GM10266 (cell line): ENCODE data around the gene KMT2C.

Source experiments
- DNase-seq: peaks from one replicate; pipeline ENCODE4 v3.0.0; 2012; ENCODE audit errors: extremely low spot score
- CTCF ChIP-seq: IDR thresholded peaks from 2 replicates; pipeline ENCODE4 v1.5.1; 2012; ENCODE audit warnings: mild to moderate bottlenecking, low read depth; ENCODE audit not compliant: control insufficient read depth, insufficient read depth; ENCODE audit errors: missing control alignments

The KMT2C gene

DNA sequence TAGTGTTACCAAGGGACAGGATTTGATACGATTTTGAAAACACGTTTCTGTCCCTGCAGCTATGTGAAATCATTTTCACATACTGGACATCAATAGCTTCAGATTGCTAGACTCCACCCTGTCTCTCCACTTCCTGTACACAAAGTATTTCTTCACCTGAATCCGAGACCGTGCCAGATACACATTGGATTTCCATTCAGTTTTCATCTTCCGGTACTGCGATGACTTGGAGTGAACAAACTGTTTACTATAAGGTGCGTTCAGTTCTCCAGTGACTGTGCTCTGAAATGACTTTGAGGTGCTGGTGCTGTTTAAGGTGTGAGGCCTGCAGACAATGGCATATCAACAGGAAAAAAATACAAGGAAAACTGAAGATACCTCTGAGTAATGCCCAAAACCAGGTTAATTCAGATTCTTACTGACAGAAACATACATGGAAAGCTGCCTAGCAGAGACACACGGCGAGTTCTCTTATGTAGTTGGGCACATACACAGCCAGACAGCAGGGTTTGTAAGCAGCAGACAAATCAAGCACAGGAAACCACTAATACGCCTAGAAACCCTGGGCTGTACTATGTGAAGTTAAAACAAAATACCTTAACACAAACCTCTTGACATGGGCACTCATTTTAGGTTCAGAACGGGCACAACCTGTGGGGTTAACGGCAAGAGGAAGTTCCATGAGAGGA is 291.1 kb downstream of the KMT2C start:
- TF ChIP-seq CTCF = no peak
- DNase-seq = no peak

DNA sequence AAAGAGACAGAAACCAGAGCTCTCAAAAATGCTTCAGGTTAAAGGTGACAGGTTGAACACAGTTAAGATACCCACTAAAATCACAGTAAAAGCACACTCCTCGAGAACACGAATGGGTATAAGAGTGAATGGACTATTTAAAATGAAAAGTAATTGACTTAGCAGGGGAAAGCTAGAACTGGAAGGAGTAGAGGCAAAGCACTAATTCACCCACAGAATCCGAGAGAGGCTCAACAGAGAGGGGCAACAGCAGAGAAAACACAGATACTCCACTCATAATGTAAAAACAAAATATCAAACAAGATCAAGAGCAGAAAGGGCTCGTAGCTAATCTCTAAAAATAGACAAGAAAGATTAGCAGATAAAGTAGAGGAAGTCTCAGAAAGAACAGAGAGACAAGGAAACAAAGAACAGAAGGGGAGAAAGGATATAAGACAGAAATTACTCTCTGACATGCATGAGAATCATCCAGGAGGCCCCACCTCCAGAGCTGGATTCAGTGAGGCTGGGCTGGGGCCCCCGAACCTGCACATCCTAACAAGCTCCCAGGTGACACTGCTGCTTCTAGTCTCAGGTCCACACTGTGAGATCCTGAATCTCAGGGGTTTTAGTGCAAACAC is 292.7 kb downstream of the KMT2C start:
- no peak for DNase-seq
- no peak for TF ChIP-seq CTCF

GRCh38 chr7:152140560-152140959 is 295.2 kb downstream of the KMT2C start:
- no peak for TF ChIP-seq CTCF
- DNase-seq = no peak

DNA sequence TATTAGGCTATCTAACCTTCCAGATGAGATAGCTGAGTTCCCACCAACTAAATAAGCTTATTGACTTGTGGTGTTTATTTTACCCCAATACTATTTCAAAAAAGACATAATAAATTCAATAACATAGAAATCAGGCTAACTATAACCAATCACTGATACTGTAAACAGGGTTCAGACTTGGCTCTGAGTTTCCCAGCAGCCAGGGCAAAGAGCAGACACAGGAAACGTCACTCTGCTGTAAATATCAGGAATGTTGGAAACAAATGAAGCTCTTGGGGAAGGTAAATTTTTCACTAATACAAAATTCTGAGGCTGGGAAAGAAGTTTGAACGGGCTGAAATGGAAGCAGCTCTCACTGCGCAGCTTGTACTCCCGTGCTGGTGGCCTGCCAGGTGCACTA is 295.7 kb downstream of the KMT2C start:
- DNase-seq = no peak
- TF ChIP-seq CTCF = no peak

DNA sequence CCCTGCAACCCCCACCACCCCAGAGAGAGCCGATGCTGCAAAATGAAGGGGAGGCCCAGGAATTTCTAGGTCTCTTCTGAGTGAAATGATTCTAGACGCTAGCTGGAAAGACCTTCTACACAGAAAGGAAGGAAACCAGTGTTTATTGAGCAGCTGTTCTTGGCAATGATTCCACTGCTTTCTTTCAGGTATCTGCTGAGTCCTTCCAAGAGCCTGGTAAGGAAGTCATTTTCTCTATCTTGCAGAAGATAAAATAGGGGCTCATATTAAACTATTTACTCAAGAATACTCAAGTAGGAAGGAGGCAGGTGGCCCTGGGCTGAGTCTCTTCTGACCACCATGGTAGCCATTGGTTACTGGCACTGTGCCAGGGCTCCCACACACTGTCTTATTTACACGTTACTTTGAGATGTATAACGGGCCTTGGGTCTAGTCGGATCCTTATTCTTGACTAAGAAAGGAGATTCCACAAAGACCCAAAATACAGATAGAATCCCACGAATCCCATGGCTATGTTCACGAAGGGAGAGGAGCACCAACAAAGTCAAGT is 298.3 kb downstream of the KMT2C start:
- no peak for DNase-seq
- no peak for TF ChIP-seq CTCF

GRCh38 chr7:152136686-152137085 is 299.1 kb downstream of the KMT2C start:
- DNase-seq = no peak
- no peak for TF ChIP-seq CTCF

- TF ChIP-seq CTCF = no peak
- no peak for DNase-seq
These were observed 302.0 kb downstream of the KMT2C start for GRCh38 chr7:152133804-152134203.
